ENCODE data around the gene LLGL2.

DNA sequence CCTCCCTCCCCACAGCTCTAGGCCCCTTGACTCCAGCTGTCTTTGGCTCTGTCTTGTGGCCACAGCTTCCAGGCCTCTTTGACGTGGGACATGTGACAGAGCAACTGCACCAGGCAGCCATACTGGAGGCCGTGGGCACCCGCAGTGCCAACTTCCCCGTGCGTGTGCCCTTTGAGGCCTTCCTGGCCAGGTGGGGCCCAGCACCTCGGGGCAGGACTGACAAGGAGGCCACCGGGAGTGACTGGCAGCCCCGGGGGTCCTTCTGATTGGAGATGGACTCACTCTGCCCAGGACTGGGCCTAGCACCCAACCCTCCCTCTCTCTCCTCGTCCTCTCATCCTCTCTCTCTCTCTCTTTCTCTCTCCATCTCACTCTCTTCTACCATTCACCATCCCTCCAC lies 77.6 kb downstream of the LLGL2 start:
- TF ChIP-seq CTCF (IDR thresholded peaks at IDR 0.05) (no peak), POLR2A (IDR thresholded peaks at IDR 0.05) (no peak), EP300 (IDR thresholded peaks at IDR 0.05) (no peak)
